HG03064 (cell line): ENCODE data around the gene KLHL18.
A peak's percentile ranks its signal among the peaks of the same experiment; 100 is the strongest.
"Not testable (repeated sequence)": the region's sequence is repeated elsewhere in the genome, so short reads cannot be mapped to it uniquely, and the experiment has no call there.

Experiments
- ATAC-seq: cut with Tn5 transposase; IDR thresholded peaks from one replicate; pipeline ENCODE4 v1.9.1; 2021; ENCODE audit warnings: low read depth; ENCODE audit not compliant: unreplicated experiment

The KLHL18 gene

DNA sequence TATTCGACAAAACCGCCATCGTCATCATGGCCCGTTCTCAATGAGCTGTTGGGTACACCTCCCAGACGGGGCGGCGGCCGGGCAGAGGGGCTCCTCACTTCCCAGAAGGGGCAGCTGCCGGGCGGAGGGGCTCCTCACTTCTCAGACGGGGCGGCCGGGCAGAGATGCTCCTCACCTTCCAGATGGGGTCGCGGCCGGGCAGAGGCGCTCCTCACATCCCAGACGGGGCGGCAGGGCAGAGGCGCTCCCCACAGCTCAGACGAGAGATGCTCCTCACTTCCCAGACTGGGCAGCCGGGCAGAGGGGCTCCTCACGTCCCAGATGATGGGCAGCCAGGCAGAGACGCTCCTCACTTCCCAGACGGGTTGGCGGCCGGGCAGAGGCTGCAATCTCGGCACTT is 26.5 kb downstream of the KLHL18 start:
- not testable (repeated sequence) for ATAC-seq

DNA sequence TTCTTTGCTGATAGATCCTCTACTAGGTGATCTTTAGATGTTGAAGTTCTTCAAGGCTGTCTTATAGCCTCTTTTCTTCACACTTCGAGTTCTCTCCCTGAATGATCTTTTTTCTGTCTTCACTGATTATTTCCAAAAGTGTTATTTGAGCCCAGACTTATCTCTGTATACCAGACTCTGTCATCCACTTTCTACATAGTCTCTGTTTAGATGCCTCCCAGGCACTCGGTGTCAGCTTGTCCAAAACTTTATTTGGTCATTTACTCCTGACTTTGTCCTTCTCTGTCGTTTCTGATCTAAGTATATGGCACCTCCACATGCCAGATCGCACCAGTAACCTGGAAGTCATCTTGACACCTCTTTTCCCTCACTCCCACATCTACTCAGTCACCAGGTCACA is 27.6 kb downstream of the KLHL18 start:
- no peak for ATAC-seq

DNA sequence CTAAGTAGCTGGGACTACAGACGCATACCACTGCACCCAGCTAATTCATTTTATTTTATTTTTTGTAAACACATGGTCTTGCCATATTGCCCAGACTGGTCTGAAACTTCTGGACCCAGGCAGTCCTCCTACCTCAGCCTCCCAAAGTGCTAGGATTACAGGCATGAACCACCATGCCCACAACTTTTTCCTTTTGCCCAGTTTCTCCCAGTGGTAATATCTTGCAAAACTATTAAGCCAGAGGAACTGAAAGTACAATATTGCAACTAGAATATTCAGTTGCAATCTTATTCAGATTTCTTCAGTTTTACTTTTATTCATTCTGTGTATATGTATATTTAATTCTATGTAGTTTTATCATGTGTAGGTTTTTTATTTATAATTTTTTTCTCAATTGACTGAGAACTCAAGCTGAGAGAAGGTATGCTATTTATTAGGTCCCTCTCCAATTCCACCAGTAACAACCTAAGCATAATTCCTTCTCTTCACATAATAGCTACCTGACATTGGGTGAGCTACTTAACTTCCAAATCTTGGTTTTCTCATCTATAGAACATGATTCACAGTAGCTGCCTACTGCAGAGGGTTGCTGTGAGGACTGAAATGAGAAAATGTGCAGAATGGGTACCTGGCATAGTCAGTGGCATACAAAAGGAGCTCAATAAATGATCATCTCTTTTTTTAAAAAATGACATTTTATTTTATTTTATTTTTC is 30.8 kb downstream of the KLHL18 start:
- no peak for ATAC-seq

DNA sequence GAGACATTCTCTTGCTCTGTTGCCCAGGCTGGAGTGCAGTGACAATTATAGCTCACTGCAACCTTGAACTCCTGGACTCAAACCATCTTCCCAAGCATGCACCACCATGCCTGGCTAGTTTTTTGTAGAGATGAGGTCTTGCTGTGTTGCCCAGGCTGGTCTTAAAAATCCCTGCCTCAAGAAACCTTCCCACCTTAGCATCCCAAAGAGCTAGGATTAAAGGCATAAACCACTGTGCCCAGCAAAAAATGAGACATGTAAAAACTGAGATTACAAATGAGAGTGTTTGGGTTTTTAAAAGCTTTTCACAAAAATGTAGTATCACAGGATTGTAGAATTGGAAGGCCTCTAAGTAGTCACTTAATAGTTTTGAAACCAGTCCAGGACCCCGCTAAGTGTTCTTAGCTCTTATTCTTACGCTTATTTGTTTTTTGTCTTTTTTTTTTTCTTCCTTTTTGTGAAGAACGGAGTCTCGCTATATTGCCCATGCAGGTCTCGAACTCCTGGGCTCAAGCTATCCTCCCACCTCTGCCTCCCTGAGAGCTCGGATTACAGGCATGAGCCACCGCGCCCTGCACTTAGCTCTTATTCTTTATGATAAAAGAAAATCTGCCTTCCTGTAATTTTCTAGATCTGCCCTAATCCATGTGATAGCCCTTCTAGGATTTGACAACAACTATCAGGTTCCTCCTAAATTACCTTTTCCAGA is 31.5 kb downstream of the KLHL18 start:
- ATAC-seq, result no peak

DNA sequence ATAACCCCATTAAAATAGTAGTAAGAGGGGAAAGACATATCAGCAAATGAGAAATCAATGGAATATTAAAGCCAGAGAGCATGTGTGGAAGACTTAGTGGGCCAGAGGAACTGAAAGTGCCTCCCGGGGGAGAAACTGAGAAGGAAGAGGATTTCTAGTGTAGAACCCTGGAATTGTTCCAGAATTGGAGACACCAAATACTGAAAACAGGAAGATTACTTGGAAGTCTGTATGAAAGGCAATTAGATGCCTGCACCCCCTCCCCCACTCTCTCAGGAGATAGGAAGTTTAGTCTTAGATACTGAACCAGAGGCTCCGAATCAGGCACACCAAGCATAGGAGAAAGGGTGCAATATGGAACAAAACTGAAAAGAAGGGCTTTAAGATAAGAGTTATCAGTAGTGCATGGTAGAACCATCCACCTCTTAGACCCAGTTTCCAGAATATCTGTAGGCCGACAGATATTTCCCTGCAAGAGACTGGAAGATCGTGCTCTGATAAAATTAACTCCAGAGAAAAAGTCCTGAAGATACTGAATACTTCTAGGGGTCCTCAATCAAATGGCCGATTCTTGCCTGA is 32.4 kb downstream of the KLHL18 start:
- ATAC-seq, result no peak

DNA sequence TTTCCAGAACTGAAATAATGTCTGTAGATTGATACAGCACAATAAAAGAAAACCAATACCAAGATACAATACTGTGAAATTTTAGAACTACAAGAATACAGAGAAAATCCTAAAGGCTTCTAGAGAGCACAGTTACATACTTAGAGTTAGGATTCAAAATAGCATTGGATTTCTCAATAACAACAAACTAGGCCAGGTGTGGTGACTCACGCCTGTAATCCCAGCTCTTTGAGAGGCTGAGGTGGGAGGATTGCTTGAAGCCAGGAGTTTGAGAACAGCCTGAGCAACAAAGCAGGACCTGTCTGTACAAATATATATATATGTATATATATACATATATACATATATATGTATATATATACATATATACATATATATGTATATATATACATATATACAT is 33.4 kb downstream of the KLHL18 start:
- not testable (repeated sequence) for ATAC-seq

DNA sequence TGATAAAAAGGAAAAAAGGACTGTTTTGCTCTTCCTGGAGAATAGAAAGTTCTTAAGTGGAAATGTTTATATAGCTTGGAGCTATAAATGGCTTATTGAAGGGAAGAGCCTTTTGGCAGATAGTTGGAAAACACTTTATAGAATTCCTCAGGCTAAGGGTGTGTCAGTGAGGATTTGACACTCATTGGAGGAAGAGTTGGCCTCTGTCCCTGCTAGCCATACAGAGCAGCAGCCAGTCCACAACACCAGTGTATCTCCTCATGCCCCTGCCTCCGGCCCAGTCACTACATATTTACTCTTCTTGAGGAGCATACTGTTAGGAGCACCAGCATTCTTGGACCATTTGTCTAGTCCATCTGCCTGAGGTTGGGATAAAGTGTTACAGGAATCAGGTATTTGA is 36.2 kb downstream of the KLHL18 start:
- ATAC-seq, result no peak

DNA sequence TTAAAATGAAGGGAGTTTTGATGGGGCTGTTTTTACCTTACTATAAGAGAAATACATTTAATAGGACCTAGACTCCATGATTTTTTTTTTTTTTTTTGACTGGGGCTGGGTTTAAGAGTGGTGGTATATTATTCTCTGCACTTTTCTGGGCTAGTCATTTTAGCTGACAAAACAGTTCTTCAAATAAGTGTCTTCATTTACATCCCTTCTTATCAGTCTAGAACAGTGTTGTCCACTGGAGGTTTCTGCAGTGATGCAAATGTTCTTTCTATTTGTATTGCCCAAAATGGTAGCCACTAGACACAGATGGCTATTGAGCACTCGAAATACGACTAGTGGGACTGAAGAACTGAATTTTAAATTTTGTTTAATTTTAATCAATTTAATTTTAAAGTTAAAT is 37.2 kb downstream of the KLHL18 start:
- no peak for ATAC-seq

DNA sequence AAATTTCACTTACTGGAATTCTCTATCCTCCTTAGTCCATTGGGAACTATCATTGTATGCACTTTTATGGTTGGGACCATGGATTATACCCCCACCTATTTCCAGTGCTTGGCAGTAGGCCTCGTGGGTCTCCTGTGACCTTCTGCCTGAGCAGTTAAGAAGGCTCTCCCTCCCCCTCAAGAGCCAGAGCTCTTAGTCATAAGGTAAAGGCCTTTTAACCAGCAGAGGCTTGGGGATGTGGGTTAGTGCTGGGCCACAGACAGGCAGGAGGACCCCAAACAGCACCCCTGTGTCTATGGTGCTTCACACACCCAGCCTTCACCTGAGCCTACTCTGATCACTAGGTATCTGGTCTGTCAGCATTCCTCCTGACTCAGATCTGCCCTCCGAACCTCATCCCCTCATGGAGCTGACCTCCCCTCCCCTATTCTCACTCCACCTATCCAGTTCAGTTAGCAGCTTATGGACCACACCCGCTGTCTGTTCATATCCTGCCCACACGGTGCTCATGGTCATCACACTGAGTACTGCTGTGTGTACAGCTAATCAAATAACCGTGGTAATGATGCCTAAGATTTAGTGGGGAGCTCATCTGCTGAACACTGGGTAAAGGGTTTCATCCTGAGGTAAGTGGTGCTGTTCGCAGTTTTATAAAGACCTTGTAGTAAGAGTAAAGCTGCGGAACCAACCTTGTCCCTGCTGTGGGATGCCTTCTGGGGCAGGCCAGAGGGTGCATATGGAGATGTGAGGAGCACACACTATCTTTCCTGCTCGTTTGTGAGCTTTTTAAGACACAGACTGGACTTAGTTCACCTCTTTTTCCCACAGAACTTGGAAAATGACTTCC is 40.9 kb downstream of the KLHL18 start:
- ATAC-seq, result no peak

DNA sequence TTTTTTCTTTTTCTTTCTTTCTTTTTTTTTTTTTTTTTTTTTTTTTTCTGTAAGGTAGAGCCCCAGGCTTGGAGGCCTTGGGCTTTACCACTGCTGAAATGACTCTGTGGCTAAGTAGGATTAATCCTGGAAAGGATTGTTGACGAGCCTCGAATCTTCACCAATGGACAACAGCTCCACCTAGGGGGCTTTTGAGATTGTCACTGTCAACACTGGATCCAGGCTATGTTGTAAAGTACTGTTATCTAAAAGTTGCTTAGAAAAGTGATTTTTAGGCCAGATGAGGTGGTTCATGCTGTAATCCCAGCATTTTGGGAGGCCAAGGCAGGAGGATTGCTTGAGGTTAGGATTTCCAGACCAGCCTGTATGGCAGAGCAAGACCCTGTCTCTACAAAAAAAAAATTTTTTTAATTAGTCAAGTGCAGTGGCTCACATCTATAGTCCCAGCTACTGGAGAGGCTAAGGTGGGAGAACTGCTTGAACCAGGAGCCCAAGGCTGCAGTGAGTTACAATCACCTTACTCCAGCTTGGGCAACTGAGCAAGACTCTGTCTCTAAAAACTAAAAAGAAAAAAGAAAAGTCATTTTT is 41.6 kb downstream of the KLHL18 start:
- no peak for ATAC-seq

DNA sequence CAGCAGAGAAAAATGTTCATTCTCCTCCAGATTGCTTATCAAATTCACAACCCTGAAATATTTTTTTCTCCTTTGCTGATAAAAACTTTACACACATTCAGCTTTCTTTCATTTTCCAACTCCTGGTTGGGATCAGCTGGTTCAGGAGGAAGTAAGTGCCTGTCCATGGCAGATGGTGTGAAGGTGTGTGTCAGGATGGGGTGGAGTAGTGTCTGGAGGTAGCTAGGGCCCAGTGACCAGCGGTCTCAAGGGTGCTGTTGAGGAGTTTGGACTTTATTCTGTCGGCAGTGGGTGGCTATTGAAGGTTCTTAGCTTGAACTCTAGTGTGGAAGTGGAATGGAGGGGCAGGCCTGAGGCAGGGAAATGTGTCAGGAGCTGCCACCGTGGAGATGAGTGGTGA is 51.2 kb downstream of the KLHL18 start:
- no peak for ATAC-seq

DNA sequence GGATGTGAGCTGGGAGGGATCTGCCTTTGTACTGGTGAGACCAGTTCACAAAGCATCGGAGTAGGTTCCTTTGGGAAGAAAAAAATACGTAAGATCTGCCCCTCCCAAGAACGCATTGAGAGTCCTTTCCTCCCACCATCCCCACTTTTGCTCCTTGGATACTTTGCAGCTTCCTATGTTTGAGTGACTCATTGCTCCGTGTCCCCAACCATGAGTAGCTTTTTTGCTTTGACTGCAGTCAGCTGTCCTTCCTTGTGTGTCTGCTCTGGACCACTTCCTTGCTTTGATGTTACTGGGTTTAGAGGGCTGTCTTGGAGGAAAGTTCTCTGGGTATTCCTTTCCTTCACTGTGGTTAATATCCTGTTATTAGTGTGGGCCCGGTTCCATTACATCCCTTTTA is 54.9 kb downstream of the KLHL18 start:
- ATAC-seq, result no peak

DNA sequence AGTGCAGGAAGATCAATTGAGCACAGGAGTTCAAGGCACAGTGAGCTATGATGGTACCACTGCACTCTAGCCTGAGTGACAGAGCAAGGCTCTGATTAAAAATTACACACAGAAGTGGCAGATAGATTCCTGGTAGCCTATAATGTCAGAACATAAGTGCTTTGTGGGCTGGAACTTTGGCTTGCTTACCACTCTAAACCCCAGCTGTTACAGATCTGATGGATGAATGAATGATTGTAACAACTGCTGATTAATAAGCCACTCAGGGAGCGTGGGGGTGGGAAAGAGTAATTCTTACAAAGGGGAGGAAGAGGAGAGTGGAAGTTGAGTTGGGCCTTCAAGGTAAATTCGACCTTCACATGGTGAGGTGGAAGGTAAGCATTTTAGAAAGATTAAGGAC is 57.2 kb downstream of the KLHL18 start:
- ATAC-seq, result no peak

DNA sequence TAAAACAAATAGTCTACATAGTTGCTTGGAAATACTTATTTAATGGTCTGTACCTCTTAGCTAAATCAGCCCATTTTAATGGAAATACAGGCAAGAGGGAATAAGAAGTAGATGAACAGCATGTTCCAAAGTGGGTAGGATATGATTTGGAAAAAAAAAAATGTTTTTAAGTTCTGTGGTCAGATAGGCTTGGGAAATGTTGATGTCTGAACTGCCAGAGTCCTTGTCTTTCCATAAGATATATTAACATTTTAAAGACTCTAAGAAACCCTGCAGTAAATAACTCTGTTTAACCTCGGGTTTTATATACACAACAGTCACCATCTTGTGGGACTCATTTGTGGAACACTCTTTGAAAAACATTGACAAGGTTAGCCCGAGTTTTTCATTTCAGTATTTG is 58.1 kb downstream of the KLHL18 start:
- ATAC-seq, result no peak

DNA sequence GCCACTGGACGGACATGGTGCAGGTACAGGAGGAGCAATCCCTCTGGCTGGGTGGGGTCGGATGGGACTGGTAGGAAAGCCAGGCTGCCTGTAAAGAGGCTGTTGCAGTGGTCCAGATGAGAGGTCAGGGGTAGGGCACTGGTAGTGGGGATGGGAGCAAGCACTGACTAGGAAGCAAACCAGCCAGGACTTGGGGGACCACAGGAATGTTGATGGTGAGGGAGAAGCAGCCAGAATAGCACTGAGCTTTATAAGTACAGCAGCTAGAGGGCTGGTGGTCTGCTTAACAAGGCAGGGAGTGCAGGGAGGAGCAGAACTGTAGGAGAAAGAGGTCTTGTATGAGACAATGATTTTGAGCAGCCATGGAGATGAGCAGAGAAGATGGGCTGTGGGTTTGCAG is 59.4 kb downstream of the KLHL18 start:
- no peak for ATAC-seq

DNA sequence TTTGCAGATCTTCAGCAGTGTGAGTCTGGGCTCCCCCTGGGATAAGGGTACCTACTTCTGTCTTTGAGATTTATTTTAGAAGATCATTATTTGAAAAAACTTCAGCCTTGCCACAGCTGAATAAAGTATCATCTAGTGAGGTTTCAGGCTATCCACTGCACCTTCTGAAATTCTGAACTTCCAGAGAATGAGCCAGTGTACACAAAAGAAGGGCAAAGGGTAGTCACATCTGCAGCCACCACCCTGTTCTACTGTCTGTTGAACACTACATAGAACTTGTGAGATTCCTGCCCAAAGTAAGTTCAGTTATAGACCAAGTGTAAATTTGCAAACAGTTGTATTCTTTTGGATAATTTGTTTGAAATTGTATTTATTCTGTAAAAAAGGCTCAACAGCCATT is 60.1 kb downstream of the KLHL18 start:
- ATAC-seq, result no peak

DNA sequence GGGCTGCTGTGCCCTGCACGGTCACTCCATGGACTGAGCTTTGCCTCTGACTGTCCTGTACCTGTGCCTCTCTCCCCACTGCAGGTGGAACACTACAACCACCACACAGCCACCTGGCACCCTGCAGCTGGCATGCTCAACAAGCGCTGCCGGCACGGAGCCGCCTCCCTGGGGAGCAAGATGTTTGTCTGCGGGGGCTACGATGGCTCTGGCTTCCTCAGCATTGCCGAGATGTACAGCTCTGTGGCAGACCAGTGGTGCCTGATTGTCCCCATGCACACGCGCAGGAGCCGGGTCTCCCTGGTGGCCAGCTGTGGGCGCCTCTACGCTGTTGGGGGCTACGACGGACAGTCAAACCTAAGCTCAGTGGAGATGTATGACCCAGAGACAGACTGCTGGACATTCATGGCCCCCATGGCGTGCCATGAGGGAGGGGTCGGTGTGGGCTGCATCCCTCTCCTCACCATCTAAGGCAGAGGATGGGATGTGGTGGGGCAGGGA is 60.8 kb downstream of the KLHL18 start:
- no peak for ATAC-seq

DNA sequence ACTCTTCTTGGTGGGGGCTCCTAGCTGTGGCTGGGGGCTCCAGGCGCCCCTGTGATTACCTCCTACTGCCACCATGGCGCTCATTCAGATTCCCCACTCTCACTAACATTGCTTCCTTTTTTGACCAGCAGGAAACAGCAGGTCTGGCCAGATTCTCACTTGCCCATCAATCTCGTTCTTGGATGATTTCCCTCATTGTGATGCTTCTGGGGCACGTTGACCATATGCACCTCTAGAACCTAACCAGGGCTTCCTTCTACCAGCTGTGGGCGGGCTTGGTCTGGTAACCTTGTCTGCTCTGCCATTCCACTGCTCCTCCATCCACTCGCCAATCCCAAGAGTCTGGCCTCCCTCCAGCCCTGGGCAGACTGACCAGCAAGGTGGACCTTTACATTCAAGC is 62.2 kb downstream of the KLHL18 start:
- ATAC-seq, result no peak

DNA sequence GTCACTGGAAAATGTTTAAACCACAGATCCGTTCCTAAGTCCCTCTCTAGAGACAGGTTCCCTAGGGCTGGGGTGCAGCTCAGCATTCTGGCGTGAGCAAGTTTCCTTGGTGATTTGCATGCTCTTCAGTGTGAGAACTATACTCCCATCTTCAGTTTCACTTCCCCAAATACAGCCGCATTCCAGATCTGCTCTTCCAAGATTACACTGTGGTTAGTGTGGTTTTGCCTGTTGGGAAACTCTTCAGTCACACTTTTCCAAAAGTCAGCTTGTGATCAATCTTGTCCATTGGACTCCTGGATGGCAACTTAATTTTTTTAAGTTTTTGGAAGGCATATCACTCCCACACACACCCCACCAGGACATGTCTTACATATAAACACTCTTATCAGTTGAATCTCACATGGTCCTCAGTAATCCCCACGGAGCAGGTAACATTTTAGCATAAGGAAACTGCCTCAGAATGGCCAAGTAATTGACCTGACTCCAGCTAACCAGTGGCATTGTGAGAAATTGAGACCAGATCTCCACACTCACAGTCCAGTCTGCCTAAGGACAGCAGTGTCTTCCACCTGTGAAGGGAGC is 64.6 kb downstream of the KLHL18 start:
- ATAC-seq, result peak; percentile 86
